Measurements from ENCODE around the gene FAM50B.

DNA sequence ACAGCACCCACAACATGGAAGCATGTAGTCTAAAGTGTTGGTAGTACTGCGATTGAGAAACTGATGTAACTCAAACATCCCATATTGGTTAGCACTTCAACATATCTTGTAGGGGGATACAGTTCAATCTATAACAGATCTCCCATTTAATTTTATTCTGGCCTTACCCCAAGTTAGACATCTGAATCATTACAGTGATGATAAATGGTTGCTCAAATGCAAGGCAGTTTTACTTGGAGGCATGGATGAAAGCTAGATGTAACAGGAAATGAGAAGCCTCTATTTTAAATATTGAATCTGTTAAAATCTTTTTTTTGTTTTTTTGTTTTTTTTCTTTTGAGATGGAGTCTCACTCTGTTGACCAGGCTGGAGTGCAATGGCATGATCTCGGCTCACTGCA, 44.2 kb upstream of the FAM50B start:
- no peak for TF ChIP-seq CTCF (IDR thresholded peaks at IDR 0.05)
- no peak for TF ChIP-seq POLR2A (IDR thresholded peaks at IDR 0.05)

Data from esophagus squamous epithelium (tissue), 4 donors.